Measurements from ENCODE around the gene PARD3B.

- no peak for TF ChIP-seq CTCF (conservative IDR thresholded peaks at IDR 0.05; ENCODE audit: low read depth, low read length)
- no peak for TF ChIP-seq EZH2 (IDR thresholded peaks at IDR 0.05; ENCODE audit: borderline replicate concordance, low read depth, low read length, poor library complexity, severe bottlenecking)
Measured at GRCh38 chr2:204586444-204587180, 41.3 kb downstream of the PARD3B start.

Data from A673 (cell line).